K562 (cell line): Measurements from ENCODE around the gene PRPSAP1. TPM values are rescaled to one million over a fixed set of nuclear protein-coding genes. Genes with fewer than 3 reads are reported as not detected.

ENCODE experiments used
- ATAC-seq: fragments of 200-7000 bp; cut with Tn5 transposase; 3 replicates; pipeline ENCODE4 v1.9.1; 2020; ENCODE audit warnings: moderate library complexity
- BruUV-seq: library from RNA; stranded (reverse); fragments of 400-500 nt; replicated peaks from 2 replicates; lab custom pipeline; 2021; lab: Mats Ljungman, UMichigan
- CTCF ChIA-PET: fragments of 300-600 bp; formaldehyde crosslinking; extraction: SDS; loops from one replicate; lab custom pipeline; 2021; ENCODE audit warnings: low intra/inter-chr PET ratio; lab: Yijun Ruan, JAX
- POLR2A ChIA-PET: fragments of 300-600, 350-650 bp; sonication (Branson Sonifier 250); formaldehyde crosslinking; extraction: SDS; loops from one replicate; lab custom pipeline; 2021; ENCODE audit warnings: antibody characterized with exemption, inconsistent platforms; lab: Yijun Ruan, JAX
- DNase-seq, 4 experiments: peaks; one replicate each; pipeline versions ENCODE4 v3.0.0 to v3.0.0-alpha.2; 2011 to 2018; ENCODE audit warnings: low spot score in 3 of 4, mixed read lengths in 3 of 4; ENCODE audit errors: extremely low read depth in 1 of 4
- FAIRE-seq: peaks from 2 replicates; lab custom pipeline; 2011; peaks lifted over from hg19 to GRCh38; lab: Jason Lieb, UNC
- H2AFZ ChIP-seq: 2 replicates; pipeline ENCODE4 v1.6.0; 2011; ENCODE audit warnings: low read depth, low read length, control low read depth, inconsistent platforms
- H3K27ac ChIP-seq: fragments of 200-600 bp; 3 replicates; pipeline ENCODE4 v1.8.0; 2011; ENCODE audit warnings: low read depth, mild to moderate bottlenecking, control low read depth, inconsistent platforms, low read length, moderate library complexity, mixed read lengths; ENCODE audit errors: extremely low read depth
- H3K27me3 ChIP-seq, 2 experiments: fragments of 300-600 bp in 1 of 2; 2 replicates in 1 of 2; 3 replicates in 1 of 2; pipeline versions ENCODE4 v1.6.0 to v1.8.0; 2011; ENCODE audit warnings: inconsistent platforms in 2 of 2, low read length in 2 of 2, mild to moderate bottlenecking in 1 of 2, mixed read lengths in 1 of 2, moderate library complexity in 1 of 2; ENCODE audit not compliant: control insufficient read depth in 2 of 2, insufficient read depth in 2 of 2
- H3K36me3 ChIP-seq: fragments of 300-600 bp; 3 replicates; pipeline ENCODE4 v1.8.0; 2011; ENCODE audit warnings: mild to moderate bottlenecking, low read length, inconsistent platforms; ENCODE audit not compliant: control insufficient read depth, insufficient read depth
- H3K4me1 ChIP-seq, 2 experiments: fragments of 200-600 bp in 1 of 2; replicated peaks in 1 of 2; 2 replicates in 1 of 2; 3 replicates in 1 of 2; pipeline versions ENCODE4 v1.5.1 to v1.8.0; 2011; ENCODE audit warnings: inconsistent platforms in 2 of 2, low read length in 2 of 2, mild to moderate bottlenecking in 1 of 2, mixed read lengths in 1 of 2, moderate library complexity in 1 of 2; ENCODE audit not compliant: control insufficient read depth in 2 of 2, insufficient read depth in 2 of 2
- H3K4me2 ChIP-seq: 2 replicates; pipeline ENCODE4 v1.6.1; 2011; ENCODE audit warnings: low read length, control low read depth, inconsistent platforms, mixed read lengths; ENCODE audit not compliant: insufficient read depth
- H3K4me3 ChIP-seq: fragments of 200-600 bp; sonication (generic), shearing (Covaris generic); 2 replicates; pipeline ENCODE4 v1.5.1; 2016; ENCODE audit warnings: control low read depth, inconsistent platforms
- H3K79me2 ChIP-seq: fragments of 200-600 bp; 3 replicates; pipeline ENCODE4 v1.8.0; 2011; ENCODE audit warnings: low read length, inconsistent platforms; ENCODE audit not compliant: control insufficient read depth, insufficient read depth
- H3K9ac ChIP-seq, 2 experiments: 2 replicates each; pipeline versions ENCODE4 v1.6.0 to v1.6.1; 2011; ENCODE audit warnings: low read depth in 2 of 2, low read length in 2 of 2, control low read depth in 1 of 2, inconsistent platforms in 1 of 2, mild to moderate bottlenecking in 1 of 2, mixed read lengths in 1 of 2; ENCODE audit not compliant: insufficient read depth in 1 of 2
- H3K9me1 ChIP-seq: one replicate; pipeline ENCODE4 v1.6.0; 2011; ENCODE audit warnings: inconsistent platforms, mild to moderate bottlenecking, low read length, moderate library complexity; ENCODE audit not compliant: control insufficient read depth, insufficient read depth
- H3K9me3 ChIP-seq: replicated peaks from 2 replicates; pipeline ENCODE4 v1.5.1; 2011; ENCODE audit warnings: low read depth, low read length, inconsistent platforms; ENCODE audit not compliant: control insufficient read depth, insufficient read depth
- H4K20me1 ChIP-seq: replicated peaks from 2 replicates; pipeline ENCODE4 v1.6.1; 2011; ENCODE audit warnings: low read length, inconsistent platforms, mixed read lengths; ENCODE audit not compliant: control insufficient read depth, insufficient read depth
- ADNP ChIP-seq: fragments of 200-800 bp; sonication (Bioruptor generic); IDR thresholded peaks from 2 replicates; pipeline ENCODE4 v1.6.1; 2016; ENCODE audit warnings: missing genetic modification characterization, missing compliant biosample characterization
- CHCHD3 ChIP-seq: fragments of 250-450 bp; sonication (Bioruptor Pico); IDR thresholded peaks from 2 replicates; pipeline ENCODE4 v2.1.2; 2022; ENCODE audit warnings: mild to moderate bottlenecking
- CREM ChIP-seq: IDR thresholded peaks from 2 replicates; pipeline ENCODE4 v1.6.1; 2014; ENCODE audit warnings: antibody characterized with exemption, low read depth
- FOXK2 ChIP-seq, 2 experiments: fragments of 450-650 bp; IDR thresholded peaks in 1 of 2; conservative IDR thresholded peaks in 1 of 2; 2 replicates each; pipeline ENCODE4 v1.6.1; 2016; ENCODE audit warnings: low read depth in 2 of 2, mild to moderate bottlenecking in 1 of 2
- HMG20B ChIP-seq: fragments of 250-450 bp; sonication (Bioruptor Pico); IDR thresholded peaks from 2 replicates; pipeline ENCODE4 v1.5.0; 2021; ENCODE audit warnings: mild to moderate bottlenecking
- HMGXB4 ChIP-seq: sonication (generic); formaldehyde crosslinking; IDR thresholded peaks from 2 replicates; pipeline ENCODE4 v1.8.1; 2023; ENCODE audit warnings: mild to moderate bottlenecking, missing genetic modification reagents
- IRF1 ChIP-seq: sonication (generic); formaldehyde crosslinking; IDR thresholded peaks from 2 replicates; pipeline ENCODE4 v1.8.0; 2022; ENCODE audit warnings: missing genetic modification reagents, mild to moderate bottlenecking, borderline replicate concordance
- POLR2G ChIP-seq: fragments of 200-400 bp; formaldehyde crosslinking; IDR thresholded peaks from 2 replicates; pipeline ENCODE4 v1.6.1; 2017; ENCODE audit warnings: low read depth, mild to moderate bottlenecking, antibody characterized with exemption, low read length, moderate library complexity
- POLR2H ChIP-seq: IDR thresholded peaks from 2 replicates; pipeline ENCODE4 v1.6.1; 2016; ENCODE audit warnings: missing genetic modification characterization, low read depth, mild to moderate bottlenecking, control low read depth, missing compliant biosample characterization, moderate library complexity
- RBM39 ChIP-seq: fragments of 200-400 bp; formaldehyde crosslinking; optimal IDR thresholded peaks from 2 replicates; pipeline ENCODE3; 2018; ENCODE audit warnings: low read depth, low read length
- SFPQ ChIP-seq: fragments of 200-400 bp; formaldehyde crosslinking; IDR thresholded peaks from 2 replicates; pipeline ENCODE4 v1.6.1; 2017; ENCODE audit warnings: mild to moderate bottlenecking, low read depth, low read length, moderate library complexity
- SRF ChIP-seq, 2 experiments: fragments of 250-450, 450-650 bp in 1 of 2; sonication (Bioruptor Pico) in 1 of 2; sonication (generic) in 1 of 2; formaldehyde crosslinking; IDR thresholded peaks; 2 replicates each; pipeline versions ENCODE4 v1.5.0 to v1.5.1; 2020 to 2022; ENCODE audit warnings: mild to moderate bottlenecking in 1 of 2, missing genetic modification reagents in 1 of 2
- TCF7 ChIP-seq: sonication (generic); IDR thresholded peaks from 2 replicates; pipeline ENCODE4 v1.6.1; 2016; ENCODE audit warnings: antibody characterized with exemption, borderline replicate concordance
- ZC3H11A ChIP-seq: IDR thresholded peaks from 2 replicates; pipeline ENCODE4 v1.6.1; 2012; ENCODE audit warnings: low read depth, low read length, improper control_type of control experiment
- ZC3H4 ChIP-seq: sonication (generic); formaldehyde crosslinking; IDR thresholded peaks from 2 replicates; pipeline ENCODE4 v1.9.0; 2021; ENCODE audit warnings: missing genetic modification reagents, borderline replicate concordance
- ZZZ3 ChIP-seq: fragments of 450-650 bp; IDR thresholded peaks from 2 replicates; pipeline ENCODE4 v1.6.1; 2016; ENCODE audit warnings: antibody characterized with exemption, mild to moderate bottlenecking, moderate library complexity
- WGBS: fragments of 100-300 bp; shearing (Covaris generic); methylation state at CpG from one replicate; pipeline ENCODE4 v1.1.6; 2016; ENCODE audit warnings: low coverage, mixed read lengths; ENCODE audit not compliant: insufficient coverage; ENCODE audit errors: missing lambda C conversion rate; 5-methylcytosine and 5-hydroxymethylcytosine counted together
- in situ Hi-C: fragments of 300-500 bp; cut with MboI; formaldehyde crosslinking; loops from 4 replicates; pipeline ENCODE4 v1.15.0; 2018; ENCODE audit warnings: inconsistent platforms, mixed read lengths
- intact Hi-C: fragments of 100-400 bp; cut with micrococcal nuclease; formaldehyde crosslinking; loops from 2 replicates; pipeline ENCODE4 v1.14.2; 2022
- polyA plus RNA-seq, 8 experiments: library from polyadenylated mRNA; depleted of rRNA in 4 of 8; stranded (reverse) in 5 of 8; unstranded in 3 of 8; fragments of >200 nt; fragmentation: Nextera tagmentation in 2 of 8; fragmentation: Illumina TruSeq in 1 of 8; extraction: Ambion mirVana in 2 of 8; extraction: Trizol in 1 of 8; gene quantifications; 2 replicates each; pipeline versions ENCODE4 v1.2.1 to v1.2.3, GENCODE V29; 2011 to 2014; ENCODE audit warnings: inconsistent platforms in 1 of 8, missing spikeins in 1 of 8
- total RNA-seq, 7 experiments: library from RNA; depleted of rRNA in 6 of 7; stranded (reverse); fragments of >200 nt in 6 of 7; fragmentation: Illumina TruSeq in 2 of 7; extraction: Trizol in 2 of 7; gene quantifications; 2 replicates each; pipeline versions ENCODE4 v1.2.1 to v1.2.3, GENCODE V29; 2011 to 2021; ENCODE audit warnings: low replicate concordance in 1 of 7

The PRPSAP1 gene
- total and polyA plus RNA-seq, 9 of the 15 experiments (the other 6 are each of a cell fraction or from before 2014, with no cell fraction given), result 21.9 to 77.1 (median 40.8) TPM

GRCh38 chr17:76304226-76305134 is 49.2 kb downstream of the PRPSAP1 start:
- H3K9me3 ChIP-seq, result no peaks in the 10 kb centered on the region
- H3K9ac ChIP-seq, result peak overlapping the region in 1 of 2 experiments; percentile 49; a peak in 1 of 4 replicates
- intact Hi-C loops (loop anchor here (2.0 to 5.0 kb wide), 2 partner anchors 154 to 203 kb away; no protein-coding TSS in a partner anchor), in situ Hi-C loops (loop anchor here (5.0 kb wide), 2 partner anchors 98 to 203 kb away; no protein-coding TSS in a partner anchor)
- H3K9me1 ChIP-seq, result no peaks in the 10 kb centered on the region
- no peaks in the 10 kb centered on the region for H3K27me3 ChIP-seq
- H3K4me3 ChIP-seq, result no peak overlapping the region
- H3K27ac ChIP-seq, result no peak overlapping the region
- no peak overlapping the region for H2AFZ ChIP-seq
- no peaks in the 10 kb centered on the region for H3K79me2 ChIP-seq
- DNase-seq (no peak), FAIRE-seq (no peak), ATAC-seq (no peak)
- CTCF ChIA-PET, result interaction anchor here (0.6 to 3.8 kb wide), 6 partner anchors 82 to 411 kb away, joined by 3 to 38 read pairs (median 4); no protein-coding TSS in a partner anchor
- POLR2A ChIA-PET, result interaction anchor here (0.6 to 1.4 kb wide), 7 partner anchors 82 to 401 kb away, joined by 3 to 5 read pairs (median 3); no protein-coding TSS in a partner anchor
- no peaks in the 10 kb centered on the region for H4K20me1 ChIP-seq
- H3K4me2 ChIP-seq, result no peak overlapping the region
- 0 out of 3 replicates have a peak, but pooled peaks cover 1% of the 10 kb centered on the region for H3K36me3 ChIP-seq
- H3K4me1 ChIP-seq, result peaks cover 0 to 4% of the 10 kb centered on the region in 2 experiments; a peak in 3 of 5 replicates
- BruUV-seq, result no TSS peak
- 76% methylated on average over 17 of the region's 17 CpGs for WGBS
- TF ChIP-seq ZZZ3 (no peak), SFPQ (no peak), POLR2H (tag) (no peak), HMGXB4 (no peak), TCF7 (no peak), IRF1 (CRISPR knock-in tag) (no peak), POLR2G (no peak), FOXK2 (conservative IDR thresholded peaks at IDR 0.05 in 1 of 2, IDR thresholded peaks at IDR 0.05 in 1 of 2; ENCODE audit: low read depth in 2 of 2) (no peak), HMG20B (CRISPR knock-in tag) (no peak), ADNP (tag) (no peak), ZC3H4 (CRISPR knock-in tag) (no peak), SRF (CRISPR knock-in tag; IDR thresholded peaks at IDR 0.05) (no peak), ZC3H11A (no peak), RBM39 (no peak), CHCHD3 (CRISPR knock-in tag) (no peak), CREM (no peak)
